Pancreas (tissue), 10 donors: Measurements from ENCODE around the gene RNF181. TPM values are rescaled to one million over a fixed set of nuclear protein-coding genes. Genes with fewer than 3 reads are reported as not detected.
"Not testable (repeated sequence)": the region's sequence is repeated elsewhere in the genome, so short reads cannot be mapped to it uniquely, and the experiment has no call there.

Experiments
- ATAC-seq, 4 donors: fragments of 200-7000 bp; cut with Tn5 transposase; one replicate each; pipeline versions ENCODE4 v1.8.0 to v1.9.1; 2020; ENCODE audit warnings: mild to moderate bottlenecking in 4 of 4, moderate library complexity in 4 of 4
- DNase-seq, 6 donors: peaks; one replicate each; pipeline ENCODE4 v3.0.0-alpha.2; 2020
- FAIRE-seq: peaks from 2 replicates; lab custom pipeline; 2012; peaks lifted over from hg19 to GRCh38; lab: Jason Lieb, UNC
- H3K27ac ChIP-seq, 4 donors: fragments of 200-600 bp; sonication (generic); 1 replicate in 3 of 4; 2 replicates in 1 of 4; pipeline versions ENCODE4 v1.5.0 to v1.8.0; 2020
- H3K27me3 ChIP-seq, 4 donors: fragments of 200-600 bp; one replicate each; pipeline ENCODE4 v1.8.0; 2021
- H3K36me3 ChIP-seq, 3 donors: fragments of 200-600 bp; sonication (generic) in 1 of 3; one replicate each; pipeline versions ENCODE4 v1.5.0 to v1.8.0; 2020 to 2021
- H3K4me1 ChIP-seq, 3 donors: fragments of 200-600 bp; one replicate each; pipeline ENCODE4 v1.8.0; 2021
- H3K4me3 ChIP-seq, 4 donors: fragments of 200-600 bp; sonication (generic) in 2 of 4; one replicate each; pipeline versions ENCODE4 v1.5.0 to v1.8.0; 2020 to 2021
- H3K9me3 ChIP-seq, 4 donors: fragments of 200-600 bp; one replicate each; pipeline ENCODE4 v1.8.0; 2021
- WGBS, 2 donors: extraction: QIAGEN DNeasy Blood & Tissue Kit; methylation state at CpG; one replicate each; pipeline ENCODE4 v1.1.7; 2013; 5-methylcytosine and 5-hydroxymethylcytosine counted together
- intact Hi-C, 3 donors: fragments of 100-400 bp; cut with DNase I; formaldehyde crosslinking; loops; one replicate each; pipeline versions ENCODE4 v1.11.1 to v1.14.2; 2022
- polyA plus RNA-seq, 2 donors: library from polyadenylated mRNA; stranded (reverse); fragments of 200-250 nt; gene quantifications; one replicate each; pipeline ENCODE4 v1.2.3, GENCODE V29; 2013
- total RNA-seq, 6 donors: library from RNA; stranded (reverse); fragmentation: NEBNext Ultra II Directional in 4 of 6; extraction: Animal tissue kit (Norgen Biotek cat#: 25700) in 4 of 6; gene quantifications; one replicate each; pipeline versions ENCODE4 v1.2.1 to v1.2.4, GENCODE V29; 2021 to 2023
- TF ChIP-seq, protein P1 (sequence below), 4 donors: fragments of 200-600 bp; sonication (generic) in 3 of 4; IDR thresholded peaks; one replicate each; pipeline versions ENCODE4 v1.5.0 to v1.8.0; 2021; ENCODE audit warnings: antibody characterized with exemption in 4 of 4
- donor health status: healthy with polysubstance abuse.
- donor health status: DM: no; HTN: no; CAD: no; lungs with moderate emphysema.
- donor health status: DM: no; HTN: no; CAD: no.
- donor health status: control.
- donor health status: control.
- donor health status: Bipolar disorder and iron deficiency.
- donor health status: DM: yes; HTN: yes; CAD: no.
- donor health status: DM: no; HTN: no; CAD: no.
- donor health status: DM: no; HTN: no; CAD: no.
- donor health status: DM: yes; HTN: yes; CAD: no.

RNF181 gene
- total and polyA plus RNA-seq, 8 donors, result 53.5 to 104 (median 65.5) TPM

DNA sequence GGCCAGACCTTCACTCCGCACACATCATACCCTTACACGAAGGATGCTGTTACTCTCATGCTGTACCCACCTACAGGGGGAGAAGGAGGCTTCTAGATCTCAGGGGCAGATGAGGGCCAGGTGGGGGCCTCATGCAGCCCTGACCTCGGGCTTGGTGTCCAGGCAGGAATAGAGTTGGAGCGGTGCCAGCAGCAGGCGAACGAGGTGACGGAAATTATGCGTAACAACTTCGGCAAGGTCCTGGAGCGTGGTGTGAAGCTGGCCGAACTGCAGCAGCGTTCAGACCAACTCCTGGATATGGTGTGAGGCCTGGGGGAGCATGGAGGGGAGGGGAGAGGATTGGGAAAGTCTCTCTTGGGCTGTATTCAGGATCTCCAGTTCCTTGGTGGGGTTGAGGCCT is 4.0 kb upstream of the RNF181 start:
- ATAC-seq, result no peak
- no peak overlapping the region for H3K4me3 ChIP-seq
- TF ChIP-seq, protein P1, sequence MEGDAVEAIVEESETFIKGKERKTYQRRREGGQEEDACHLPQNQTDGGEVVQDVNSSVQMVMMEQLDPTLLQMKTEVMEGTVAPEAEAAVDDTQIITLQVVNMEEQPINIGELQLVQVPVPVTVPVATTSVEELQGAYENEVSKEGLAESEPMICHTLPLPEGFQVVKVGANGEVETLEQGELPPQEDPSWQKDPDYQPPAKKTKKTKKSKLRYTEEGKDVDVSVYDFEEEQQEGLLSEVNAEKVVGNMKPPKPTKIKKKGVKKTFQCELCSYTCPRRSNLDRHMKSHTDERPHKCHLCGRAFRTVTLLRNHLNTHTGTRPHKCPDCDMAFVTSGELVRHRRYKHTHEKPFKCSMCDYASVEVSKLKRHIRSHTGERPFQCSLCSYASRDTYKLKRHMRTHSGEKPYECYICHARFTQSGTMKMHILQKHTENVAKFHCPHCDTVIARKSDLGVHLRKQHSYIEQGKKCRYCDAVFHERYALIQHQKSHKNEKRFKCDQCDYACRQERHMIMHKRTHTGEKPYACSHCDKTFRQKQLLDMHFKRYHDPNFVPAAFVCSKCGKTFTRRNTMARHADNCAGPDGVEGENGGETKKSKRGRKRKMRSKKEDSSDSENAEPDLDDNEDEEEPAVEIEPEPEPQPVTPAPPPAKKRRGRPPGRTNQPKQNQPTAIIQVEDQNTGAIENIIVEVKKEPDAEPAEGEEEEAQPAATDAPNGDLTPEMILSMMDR (IDR thresholded peaks at IDR 0.05), result no peak
- H3K27me3 ChIP-seq, result no peaks in the 10 kb centered on the region
- peak in 3 of 6 donors; percentile 27 to 74 (median 60) for DNase-seq
- peaks cover 20 to 38% (median 23%) of the 10 kb centered on the region in 3 donors for H3K4me1 ChIP-seq
- peak overlapping the region in 1 of 4 donors; percentile 27 for H3K27ac ChIP-seq
- H3K9me3 ChIP-seq, result no peaks in the 10 kb centered on the region
- FAIRE-seq, result no peak
- WGBS, 2 donors, result 74 to 79% methylated on average over 12 of the region's 12 CpGs
- H3K36me3 ChIP-seq, result no peaks in the 10 kb centered on the region
- intact Hi-C loops, result no loop called here

DNA sequence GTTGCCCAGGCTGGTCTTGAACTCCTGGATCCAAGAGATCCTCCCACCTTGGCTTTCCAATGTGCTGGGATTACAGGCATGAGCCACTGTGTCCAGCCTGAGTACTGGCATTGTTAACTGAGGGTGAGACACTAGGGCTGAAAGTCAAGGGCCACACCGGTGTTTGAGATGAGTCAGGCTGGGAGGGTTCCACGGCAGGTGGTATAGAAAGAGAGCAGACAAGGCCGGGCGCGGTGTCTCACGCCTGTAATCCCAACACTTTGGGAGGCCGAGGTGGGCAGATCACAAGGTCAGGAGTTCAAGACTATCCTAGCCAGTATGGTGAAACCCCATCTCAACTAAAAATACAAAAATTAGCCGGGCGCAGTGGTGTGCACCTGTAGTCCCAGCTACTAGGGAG is 3.2 kb upstream of the RNF181 start:
- ATAC-seq, intact Hi-C loops, FAIRE-seq, H3K27me3 ChIP-seq, DNase-seq, H3K9me3 ChIP-seq, H3K36me3 ChIP-seq, H3K4me3 ChIP-seq: not testable (repeated sequence)
- Histone ChIP-seq H3K4me1 (peaks cover 20 to 35% (median 30%) of the 10 kb centered on the region in 3 donors), H3K27ac (peak overlapping the region in 2 of 4 donors; percentile 16 to 27)
- 86 to 92% methylated on average over 9 of the region's 9 CpGs for WGBS, 2 donors

DNA sequence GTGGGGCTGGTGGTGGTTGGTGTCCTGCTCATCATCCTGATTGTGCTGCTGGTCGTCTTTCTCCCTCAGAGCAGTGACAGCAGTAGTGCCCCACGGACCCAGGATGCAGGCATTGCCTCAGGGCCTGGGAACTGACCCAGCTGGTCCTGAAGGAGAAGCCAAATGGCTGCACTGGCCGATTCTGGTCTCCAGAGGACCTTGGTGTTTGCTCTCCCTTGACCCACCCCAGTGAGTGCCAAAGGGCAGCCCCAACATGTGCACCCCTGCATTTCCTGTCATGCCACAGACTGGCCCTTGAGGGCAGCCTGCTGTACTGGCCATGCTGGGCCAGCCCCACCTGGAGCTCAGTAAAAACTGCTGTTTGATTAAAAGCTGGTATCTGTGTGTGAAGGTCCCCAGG is 2.5 kb upstream of the RNF181 start:
- Histone ChIP-seq H3K4me1 (peaks cover 20 to 40% (median 32%) of the 10 kb centered on the region in 3 donors), H3K27ac (peak overlapping the region in 3 of 4 donors; percentile 36 to 48 (median 43)), H3K9me3 (no peaks in the 10 kb centered on the region), H3K4me3 (no peak overlapping the region), H3K36me3 (peaks cover 0 to 4% (median 0%) of the 10 kb centered on the region in 3 donors), H3K27me3 (no peaks in the 10 kb centered on the region)
- TF ChIP-seq, protein P1 (IDR thresholded peaks at IDR 0.05), result no peak
- DNase-seq, result peak; percentile 77 to 88 (median 85)
- no peak for FAIRE-seq
- intact Hi-C loops, result no loop called here
- 24% methylated on average over 3 of the region's 3 CpGs for whole genome bisulfite sequencing, 2 donors
- peak; percentile 22 to 53 (median 38) for ATAC-seq

DNA sequence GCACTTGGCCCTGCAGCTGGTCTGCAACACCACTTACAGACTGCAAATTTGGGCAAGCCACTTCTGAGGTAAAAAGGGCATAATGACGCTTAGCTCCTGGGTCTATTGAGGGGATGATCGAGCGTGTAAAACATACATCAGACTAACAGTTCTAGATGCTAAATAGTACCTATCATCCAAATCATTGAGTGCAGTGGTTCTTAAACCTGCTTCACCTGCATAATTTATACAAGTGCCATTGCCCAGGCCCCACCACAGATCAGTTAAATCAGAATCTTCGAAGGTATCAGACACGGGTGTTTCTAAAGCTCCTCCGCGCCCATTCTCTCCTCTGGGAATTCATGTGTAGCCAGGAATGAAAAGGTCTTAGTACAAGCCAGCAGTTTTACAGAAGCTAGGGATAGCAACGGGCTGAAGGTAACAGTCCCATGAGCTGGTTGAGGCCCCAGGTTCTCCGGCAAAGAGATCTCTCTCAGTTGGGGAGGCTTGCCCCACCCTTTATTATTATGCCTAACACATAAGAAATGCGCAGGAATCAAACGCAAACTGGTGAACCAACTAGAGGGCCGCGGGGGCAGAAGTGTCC is 737 bp upstream of the RNF181 start:
- ATAC-seq (peak; percentile 1 to 5 (median 2)), FAIRE-seq (no peak), DNase-seq (no peak)
- no peaks in the 10 kb centered on the region for H3K9me3 ChIP-seq
- H3K4me3 ChIP-seq, result peak overlapping the region; percentile 56 to 83 (median 80)
- peaks cover 14 to 37% (median 32%) of the 10 kb centered on the region in 3 donors for H3K4me1 ChIP-seq
- no peaks in the 10 kb centered on the region for H3K27me3 ChIP-seq
- intact Hi-C loops, result no loop called here
- 14 to 16% methylated on average over 13 of the region's 13 CpGs for WGBS, 2 donors
- TF ChIP-seq, protein P1 (IDR thresholded peaks at IDR 0.05), result no peak
- peak overlapping the region; percentile 61 to 90 (median 76) for H3K27ac ChIP-seq
- H3K36me3 ChIP-seq, result peaks cover 0 to 10% (median 9%) of the 10 kb centered on the region in 3 donors

DNA sequence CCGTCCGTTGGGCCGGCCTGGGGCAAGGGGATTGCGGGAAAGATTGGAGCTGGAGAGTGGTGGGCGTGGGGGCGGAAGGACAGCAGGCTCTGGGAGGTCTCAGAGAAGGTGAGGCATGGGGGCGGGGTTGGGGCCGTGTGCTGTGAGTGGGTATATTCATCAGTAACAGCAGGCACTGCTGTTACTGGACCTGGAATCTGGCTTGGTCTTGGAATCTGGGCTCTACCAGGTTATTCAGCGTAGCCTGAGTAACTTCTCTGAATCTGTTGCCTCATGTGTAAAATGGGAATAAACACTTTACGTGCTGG is 435 bp downstream of the RNF181 start:
- DNase-seq, result no peak
- intact Hi-C loops, result no loop called here
- Histone ChIP-seq H3K4me3 (peak overlapping the region; percentile 56 to 83 (median 80)), H3K36me3 (peaks cover 0 to 10% (median 9%) of the 10 kb centered on the region in 3 donors), H3K4me1 (peaks cover 8 to 30% (median 28%) of the 10 kb centered on the region in 3 donors), H3K27ac (peak overlapping the region; percentile 48 to 90 (median 70)), H3K9me3 (no peaks in the 10 kb centered on the region), H3K27me3 (no peaks in the 10 kb centered on the region)
- ATAC-seq, result peak in 3 of 4 donors; percentile 1 to 5 (median 5)
- FAIRE-seq, result no peak
- WGBS, 2 donors, result 0 to 1% methylated on average over 10 of the region's 10 CpGs
- TF ChIP-seq, protein P1 (IDR thresholded peaks at IDR 0.05), result no peak
